SHP77 (cell line): Measurements from ENCODE around the gene CD163L1.
"Not testable (repeated sequence)": the region's sequence is repeated elsewhere in the genome, so short reads cannot be mapped to it uniquely, and the experiment has no call there.

ENCODE experiments used
- DNase-seq, 2 experiments: peaks; one replicate each; lab custom pipeline; 2025; lab: John Stamatoyannopoulos, UW

Gene CD163L1

DNA sequence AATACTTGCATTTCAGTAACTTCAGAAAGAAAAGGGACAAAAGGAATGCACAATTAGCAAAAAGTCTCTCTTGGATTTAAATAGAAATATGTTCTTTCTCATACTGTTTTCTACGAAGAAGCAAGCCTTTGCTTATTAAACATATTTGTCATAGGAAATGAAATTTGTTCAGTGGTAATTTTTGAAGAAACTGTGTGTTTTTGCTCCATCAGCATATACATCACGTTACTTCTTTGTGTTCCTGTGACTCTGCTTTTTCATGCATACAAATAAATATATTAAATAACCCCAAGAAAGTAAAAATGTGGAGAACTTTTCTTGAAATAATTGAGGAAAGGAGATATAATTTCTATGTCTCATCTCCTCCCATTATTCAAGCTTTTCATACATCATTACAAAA is 39.7 kb downstream of the CD163L1 start:
- DNase-seq = no peak

DNA sequence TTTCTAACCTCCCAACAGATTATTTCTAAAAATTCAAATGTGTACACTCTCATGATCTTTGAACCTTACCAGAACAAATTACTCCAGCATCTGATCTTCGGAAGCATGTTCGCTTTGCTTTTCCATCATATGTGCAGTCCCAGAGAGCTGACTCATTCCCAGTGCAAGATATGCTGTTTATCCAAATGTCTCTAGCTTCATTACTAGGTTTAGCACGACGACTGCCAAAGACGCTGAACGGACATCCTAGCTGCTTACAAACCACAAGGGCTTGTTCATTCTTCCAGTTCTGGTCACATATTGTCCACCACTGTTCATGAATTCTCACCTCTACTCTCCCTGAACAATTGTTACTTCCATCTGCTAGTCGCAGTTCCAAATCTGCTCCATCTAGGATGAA is 40.5 kb downstream of the CD163L1 start:
- DNase-seq = no peak

DNA sequence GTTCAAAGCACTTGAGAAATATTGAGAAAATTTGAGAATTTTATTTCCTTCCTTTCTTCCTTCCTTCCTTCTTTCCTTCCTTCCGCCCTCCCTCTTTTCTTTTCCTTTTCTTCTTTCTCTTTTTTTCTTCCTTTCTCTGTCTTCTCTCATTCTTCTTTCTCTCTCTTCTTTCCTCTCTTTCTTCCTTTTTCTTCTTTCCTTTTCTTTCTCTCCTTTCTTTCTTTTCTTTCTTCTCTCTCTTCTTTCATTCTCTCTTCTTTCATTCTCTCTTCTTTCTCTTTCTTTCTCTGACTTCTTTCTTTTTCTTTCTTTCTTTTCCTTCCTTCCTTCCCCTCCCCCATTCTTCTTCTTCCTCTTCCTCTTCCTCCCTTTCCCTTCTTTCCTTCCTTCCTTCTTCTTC is 44.9 kb downstream of the CD163L1 start:
- DNase-seq = no peak

DNA sequence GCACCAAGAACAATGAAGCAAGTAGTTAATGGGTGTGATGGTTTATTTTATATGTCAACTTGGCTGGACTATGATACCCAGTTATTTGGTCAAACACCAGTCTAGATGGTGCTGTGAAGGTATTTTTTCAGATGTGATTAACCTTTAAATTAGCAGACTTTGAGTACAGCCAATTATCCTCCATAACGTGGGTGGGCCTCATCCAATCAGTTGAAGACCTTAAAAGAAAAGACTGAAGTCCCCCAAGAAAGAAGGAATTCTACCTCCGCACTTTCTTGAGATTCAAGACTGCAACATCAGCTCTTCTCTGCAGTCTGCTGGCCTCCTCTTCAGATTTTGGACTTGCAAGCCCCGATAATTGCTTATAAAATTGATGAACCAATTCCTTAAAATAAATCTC is 47.5 kb downstream of the CD163L1 start:
- no peak for DNase-seq

DNA sequence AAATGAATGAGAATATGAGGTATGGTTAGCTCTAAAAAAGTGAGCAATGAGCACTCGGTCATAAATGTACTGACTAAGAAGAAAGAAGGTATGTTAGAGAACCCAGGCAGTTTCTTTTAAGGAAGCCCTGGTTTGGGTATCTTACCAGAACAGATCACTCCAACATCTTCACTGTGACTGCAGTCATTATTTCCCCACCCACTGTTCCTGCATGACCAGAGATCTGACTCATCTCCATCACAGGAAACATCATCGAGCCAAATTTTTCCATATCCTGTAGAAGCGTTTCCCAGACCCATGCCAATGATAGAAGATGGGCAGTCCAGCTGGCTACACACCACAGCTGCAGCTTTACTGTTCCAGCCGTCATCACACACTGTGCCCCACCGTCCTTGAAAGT is 48.0 kb downstream of the CD163L1 start:
- DNase-seq = no peak

DNA sequence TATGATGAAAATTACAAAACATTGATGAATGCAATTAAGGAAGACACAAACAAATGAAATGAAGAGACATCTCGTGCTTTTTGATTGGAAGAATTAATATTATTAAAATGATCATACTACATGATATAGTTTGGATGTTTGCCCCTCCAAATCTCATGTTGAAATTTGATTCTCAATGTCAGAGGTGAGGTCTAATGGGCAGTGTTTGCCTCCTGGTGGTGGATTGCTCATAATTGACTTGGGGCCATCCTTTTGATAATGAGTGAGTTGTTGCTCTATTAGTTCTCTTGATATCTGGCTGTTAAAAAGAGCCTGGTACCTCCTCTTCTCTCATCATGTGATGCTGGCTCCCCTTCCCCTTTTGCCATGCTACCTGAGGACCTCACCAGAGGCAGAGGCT is 56.7 kb downstream of the CD163L1 start:
- no peak for DNase-seq

DNA sequence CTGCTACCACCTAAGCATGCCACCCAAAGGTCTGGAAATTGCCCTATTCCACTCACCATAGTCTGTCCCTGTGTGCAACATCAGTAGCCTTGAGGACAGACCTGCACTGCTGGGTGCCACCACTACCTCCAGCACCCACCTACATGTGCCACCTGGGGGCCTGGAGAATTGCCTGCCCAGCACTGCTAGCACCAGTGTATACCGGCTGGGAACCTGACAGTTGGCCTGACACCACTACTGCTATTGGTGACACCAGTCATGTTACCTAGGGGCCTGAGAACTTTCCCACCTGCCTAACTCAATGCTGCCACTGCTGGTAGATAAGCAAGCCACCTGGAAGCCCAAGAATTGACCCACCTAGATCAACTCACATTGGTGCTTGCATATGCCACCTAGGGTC is 60.8 kb downstream of the CD163L1 start:
- no peak for DNase-seq

DNA sequence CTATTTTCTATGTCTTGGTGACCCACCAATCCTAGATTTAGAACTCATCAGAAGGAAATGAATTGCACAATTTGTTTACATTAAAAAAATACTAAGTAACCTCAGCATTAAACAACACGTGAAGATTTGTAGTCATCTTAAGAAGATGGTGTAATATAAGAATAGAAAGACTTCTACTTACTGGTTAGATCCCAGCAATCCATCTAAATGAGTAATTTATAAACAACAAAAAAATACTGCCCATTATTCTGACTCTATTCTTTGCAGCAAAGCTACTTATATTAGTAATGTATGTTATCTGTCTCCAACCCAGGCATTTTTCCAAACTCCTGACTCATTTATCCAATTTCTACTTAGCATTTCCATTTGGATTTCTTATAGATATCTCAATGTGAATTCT is 67.8 kb downstream of the CD163L1 start:
- no peak for DNase-seq

DNA sequence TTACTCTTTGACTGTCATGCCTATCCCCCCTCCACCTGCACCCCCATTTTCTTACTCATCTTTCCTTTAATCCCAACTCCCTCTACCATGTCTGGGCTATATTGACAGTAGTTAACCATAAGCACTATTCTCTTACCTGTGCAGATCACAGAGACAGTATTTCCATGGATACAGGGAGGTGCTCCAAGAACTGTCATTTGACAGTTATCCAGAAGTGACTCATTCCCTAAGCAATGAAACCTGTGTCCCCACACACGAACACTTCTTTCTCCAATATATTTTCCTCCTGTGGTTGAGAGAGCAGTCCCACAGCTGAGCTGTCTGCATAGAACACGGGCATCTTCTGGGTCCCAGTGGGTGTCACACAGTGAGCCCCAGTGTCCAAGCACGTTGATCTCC is 68.8 kb downstream of the CD163L1 start:
- DNase-seq = no peak

DNA sequence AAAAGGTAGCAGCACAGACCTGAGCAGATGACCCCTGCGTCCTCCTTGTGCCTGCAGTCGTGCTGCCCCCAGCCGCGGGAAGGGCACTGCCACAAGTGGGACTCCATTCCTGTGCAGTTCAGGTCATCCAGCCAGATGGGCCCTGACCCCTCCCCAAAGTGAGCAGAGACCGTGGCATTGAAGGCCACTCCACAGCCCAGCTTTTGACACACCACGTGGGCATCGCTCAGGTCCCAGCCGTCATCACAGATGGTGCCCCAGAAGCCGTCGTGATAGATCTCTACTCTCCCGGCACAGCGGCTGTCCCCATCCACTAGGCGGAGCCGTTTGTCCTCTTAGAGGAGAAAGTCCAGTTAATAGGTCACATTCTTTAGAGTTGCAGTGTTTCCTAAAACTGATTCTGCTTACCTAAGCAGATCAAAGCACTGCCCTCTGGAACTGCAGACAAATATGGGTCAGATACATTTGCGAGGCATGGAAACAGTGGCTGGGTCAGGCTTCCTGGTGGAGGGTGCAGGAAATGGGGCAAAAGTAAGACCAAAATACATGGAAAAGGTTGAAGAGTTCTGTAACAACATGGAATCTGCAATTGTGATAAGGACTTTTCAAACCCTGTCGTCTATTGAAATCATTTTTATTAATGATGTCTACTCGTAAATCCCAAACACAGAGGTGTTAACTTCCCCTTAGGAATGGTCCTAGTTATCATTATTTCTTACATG is 69.4 kb downstream of the CD163L1 start:
- peak; percentile 61 to 62 for DNase-seq

DNA sequence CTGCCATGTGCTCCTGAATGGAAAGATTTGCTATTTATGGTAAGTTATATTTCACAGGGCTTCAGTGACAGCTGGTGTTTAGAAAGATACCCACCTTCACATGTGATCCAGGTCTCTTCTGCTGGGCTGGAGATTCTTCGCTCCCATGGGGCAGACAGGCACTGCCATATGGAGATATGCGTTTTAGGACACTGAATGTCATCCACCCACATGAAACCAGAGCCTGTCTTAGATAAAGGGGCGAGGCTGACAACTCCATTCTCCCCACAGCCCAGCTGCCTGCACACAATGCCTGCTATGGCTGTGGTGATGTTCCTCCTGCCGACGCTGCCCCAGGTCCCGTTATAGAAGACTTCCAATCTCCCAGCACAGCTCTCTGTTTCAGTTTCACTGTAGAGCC is 70.7 kb downstream of the CD163L1 start:
- DNase-seq = peak in 1 of 2 experiments; percentile 13

DNA sequence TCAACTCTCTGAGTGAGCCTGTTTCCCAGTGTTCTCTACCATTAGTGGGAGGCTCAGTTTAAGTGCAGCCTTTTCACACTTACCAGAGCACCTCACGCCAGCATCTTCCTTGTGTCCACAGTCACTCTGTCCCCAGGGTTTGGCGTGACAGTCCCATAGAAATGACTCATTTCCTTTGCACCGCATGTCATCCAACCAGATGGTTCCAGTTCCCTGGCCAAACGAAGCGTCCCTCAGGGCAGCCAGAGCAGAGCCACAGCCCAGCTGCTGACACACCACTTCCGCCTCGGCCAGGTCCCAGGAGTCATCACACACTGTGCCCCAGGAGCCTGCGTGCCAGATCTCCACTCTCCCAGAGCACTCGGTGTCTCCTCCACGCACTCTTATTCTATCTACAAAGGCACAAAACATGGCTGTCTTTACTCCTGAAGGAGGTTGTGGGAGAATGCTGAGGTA is 74.7 kb downstream of the CD163L1 start:
- peak; percentile 59 to 84 for DNase-seq

DNA sequence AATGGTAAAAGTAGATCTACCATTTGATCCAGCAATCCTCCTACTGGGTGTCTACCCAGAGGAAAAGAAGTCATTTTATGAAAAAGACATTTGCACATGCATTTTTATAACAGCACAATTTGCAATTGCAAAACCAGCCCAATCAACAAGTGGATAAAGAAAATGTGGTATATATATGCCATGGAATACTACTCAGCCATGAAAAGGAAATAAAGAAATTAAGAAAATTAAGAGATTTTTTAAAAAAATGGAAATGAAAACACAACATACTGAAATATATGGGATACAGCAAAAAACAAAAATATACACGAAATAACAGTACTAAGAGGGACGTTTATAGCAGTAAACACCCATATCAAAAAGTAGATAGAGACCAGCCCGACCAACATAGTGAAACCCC is 81.2 kb downstream of the CD163L1 start:
- no peak for DNase-seq

DNA sequence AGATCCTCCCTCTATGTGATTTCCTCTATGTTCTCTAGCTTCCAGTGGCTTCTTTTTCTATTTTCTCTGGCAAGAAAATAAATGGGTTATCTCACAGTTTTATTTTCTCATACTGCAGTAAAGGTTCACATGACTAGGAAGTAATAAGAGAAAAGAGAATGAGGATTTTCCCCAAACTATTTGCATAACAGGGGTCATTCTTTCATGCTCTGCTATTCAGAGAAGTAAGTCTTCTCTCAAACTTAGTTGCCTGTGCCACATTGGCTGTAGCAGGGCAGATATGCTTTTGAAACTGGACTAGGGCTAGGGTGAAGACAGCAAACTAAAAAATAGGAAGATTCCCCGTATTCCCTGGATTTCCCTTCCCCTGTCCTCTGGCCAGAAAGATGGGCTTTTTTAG is 82.7 kb downstream of the CD163L1 start:
- DNase-seq = no peak

DNA sequence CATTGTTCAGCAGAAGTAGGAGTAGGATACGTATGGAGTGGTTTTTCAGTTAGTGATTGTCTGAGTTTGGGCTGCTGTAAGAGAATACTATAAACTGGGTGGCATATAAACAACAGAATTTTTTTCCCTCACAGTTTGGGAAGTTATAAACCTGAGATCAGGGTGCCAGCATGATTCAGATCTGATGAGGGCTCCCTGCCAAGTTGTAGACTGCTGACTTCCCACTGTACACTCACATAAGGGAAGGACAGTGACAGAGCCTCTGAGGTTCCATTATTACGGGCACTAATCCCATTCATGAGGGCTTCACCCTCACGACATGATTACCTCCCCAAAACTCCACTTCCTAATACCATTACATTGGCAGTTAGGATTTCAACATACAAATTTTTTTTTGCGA is 89.4 kb downstream of the CD163L1 start:
- DNase-seq = no peak

DNA sequence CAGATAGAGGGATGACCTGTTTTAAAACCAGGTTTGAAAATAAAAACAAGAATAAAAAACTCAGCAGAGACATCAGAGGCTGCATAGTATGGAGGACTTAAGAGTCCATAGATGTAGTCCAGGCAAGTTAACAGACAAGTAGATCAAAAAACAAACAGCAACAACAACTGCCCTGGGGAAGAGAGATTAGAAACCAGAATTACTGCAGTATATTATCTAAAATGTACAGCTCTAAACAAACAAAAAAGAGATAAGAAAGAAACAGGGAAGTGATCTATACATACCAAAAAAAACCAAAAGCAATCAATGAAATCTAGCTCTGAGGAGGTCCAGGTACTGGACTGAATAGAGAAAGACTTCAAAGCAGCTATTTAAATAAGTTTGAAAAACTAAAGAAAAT is 91.3 kb downstream of the CD163L1 start:
- no peak for DNase-seq

DNA sequence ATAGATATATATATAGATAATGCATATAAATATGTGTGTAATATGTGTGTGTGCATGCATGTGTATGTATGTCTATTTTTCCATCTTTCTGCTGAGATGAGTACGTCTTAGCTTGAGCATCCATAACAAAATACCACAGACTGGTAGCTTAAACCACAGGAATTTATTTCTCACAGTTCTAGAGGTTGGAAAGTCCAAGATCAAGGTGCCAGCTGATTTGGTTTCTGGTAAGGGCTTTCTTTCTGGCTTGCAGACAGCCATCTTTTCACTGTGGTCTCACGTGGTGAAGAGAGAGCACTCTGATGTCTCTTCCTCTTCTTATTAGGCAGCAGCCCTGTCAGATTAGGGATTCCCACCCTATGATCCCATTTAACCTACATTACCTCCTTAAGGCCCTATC is 92.8 kb downstream of the CD163L1 start:
- no peak for DNase-seq

DNA sequence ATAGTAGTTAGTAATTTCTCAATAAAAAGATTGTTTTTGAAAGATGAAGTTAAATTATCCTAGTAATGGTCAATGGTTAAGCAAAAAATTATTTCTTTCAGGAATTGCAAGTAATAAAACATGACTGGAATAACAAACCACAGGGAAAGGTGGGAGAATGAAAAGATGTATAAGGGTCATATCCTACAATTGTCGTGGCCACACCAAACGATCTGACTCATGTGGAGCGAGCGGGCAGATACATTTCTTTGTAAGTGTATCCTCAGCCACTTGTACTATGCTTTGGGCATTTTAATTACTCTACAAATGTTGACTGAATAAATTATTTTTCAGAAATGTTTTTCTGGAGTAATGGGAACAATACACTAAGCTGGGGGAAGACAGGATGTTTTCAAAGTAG is 94.5 kb downstream of the CD163L1 start:
- DNase-seq = no peak

DNA sequence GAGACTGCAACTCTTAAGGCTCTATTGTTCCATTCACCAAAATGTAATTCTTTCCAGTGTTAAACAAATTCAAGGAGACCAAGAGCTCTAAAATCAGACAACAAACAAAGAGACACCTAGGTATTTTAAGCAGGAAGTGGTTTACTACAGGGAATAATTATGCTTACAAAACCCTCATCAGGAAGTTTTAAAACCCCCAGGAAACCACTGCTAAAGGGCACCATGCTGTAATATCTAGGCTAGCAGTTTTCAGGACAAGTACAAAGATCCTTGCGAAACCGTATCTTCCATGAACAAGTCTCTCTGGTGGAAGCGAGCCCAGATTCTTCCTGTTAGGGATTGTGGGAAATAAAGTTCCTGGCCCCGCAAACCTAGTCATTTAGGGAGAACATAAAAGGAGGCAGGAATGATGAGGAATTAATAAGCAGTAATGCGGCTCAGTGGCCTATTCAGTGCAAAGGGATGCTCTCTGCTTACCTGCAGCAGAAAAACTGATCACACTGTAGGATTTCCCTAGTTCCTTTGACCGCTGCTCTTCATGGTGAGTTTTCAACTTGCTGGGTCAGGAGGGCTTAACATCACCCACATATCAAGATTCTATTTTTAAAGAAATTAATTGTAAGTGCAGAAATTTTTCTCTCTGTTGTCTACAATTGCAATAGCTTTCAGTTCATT is 97.3 kb downstream of the CD163L1 start:
- no peak for DNase-seq

DNA sequence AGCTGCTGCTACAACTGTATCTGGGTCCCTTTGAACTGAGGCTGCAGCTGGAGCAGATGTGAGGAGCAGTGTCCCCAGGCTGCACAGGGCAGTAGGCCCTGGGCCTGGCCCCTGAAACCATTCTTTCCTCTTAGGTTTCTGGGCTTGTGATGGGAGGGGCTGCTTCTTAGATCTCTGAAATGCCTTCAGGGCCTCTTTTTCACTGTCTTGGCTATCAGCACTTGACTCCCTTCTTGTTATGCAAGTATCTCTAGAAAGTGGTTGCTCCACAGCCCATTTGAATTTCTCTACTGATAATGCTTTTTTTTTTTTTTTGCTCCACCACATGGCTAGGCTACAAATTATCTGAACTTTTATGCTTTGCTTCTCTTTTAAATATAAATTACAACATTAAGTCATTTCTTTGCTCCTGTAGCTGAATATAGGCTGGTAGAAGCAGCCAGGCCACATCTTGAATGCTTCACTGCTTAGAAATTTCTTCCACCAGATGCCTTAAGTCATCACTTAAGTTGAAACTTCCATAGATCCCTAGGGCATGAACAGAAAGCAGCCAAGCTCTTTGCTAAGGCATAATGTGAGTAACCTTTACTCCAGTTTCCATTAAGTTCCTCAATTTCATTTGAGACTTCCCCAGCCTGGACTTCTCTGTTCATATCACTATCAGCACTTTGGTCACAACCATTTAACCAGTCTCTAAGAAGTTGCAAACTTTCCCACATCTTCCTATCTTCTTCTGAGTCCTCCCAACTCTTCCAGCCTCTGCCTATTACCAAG is 98.9 kb downstream of the CD163L1 start:
- DNase-seq = no peak

DNA sequence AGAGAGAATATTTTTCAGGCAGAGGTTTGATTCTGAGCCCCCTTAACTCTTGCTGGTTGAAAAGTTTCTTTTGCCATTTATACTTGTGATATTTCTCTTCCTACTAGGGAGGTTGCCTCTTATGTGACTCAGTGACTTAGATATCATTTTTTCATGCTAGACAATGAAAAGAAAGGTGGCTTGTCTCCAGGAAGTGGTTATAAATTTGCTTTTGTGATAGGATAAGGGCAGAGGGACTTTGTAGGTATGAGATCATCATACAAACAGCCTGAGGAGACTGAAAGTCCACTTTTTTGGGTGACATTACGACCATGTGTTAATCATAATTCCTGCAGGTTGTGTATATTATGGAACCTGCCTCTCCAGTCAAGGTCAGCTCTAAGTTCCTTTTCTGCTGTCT is 104.3 kb downstream of the CD163L1 start:
- DNase-seq = no peak

DNA sequence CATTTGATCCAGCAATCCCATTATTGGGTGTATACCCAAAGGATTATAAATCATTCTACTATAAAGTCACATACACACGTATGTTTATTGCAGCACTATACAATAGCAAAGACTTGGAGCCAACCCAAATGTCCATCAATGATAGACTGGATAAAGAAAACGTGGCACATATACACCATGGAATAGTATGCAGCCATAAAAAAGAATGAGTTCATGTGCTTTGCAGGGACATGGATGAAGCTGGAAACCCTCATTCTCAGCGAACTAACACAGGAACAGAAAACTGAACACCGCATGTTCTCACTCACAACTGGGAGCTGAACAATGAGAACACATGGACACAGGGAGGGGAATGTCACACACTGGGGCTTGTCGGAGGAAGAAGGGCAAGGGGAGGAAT is 106.2 kb downstream of the CD163L1 start:
- not testable (repeated sequence) for DNase-seq

DNA sequence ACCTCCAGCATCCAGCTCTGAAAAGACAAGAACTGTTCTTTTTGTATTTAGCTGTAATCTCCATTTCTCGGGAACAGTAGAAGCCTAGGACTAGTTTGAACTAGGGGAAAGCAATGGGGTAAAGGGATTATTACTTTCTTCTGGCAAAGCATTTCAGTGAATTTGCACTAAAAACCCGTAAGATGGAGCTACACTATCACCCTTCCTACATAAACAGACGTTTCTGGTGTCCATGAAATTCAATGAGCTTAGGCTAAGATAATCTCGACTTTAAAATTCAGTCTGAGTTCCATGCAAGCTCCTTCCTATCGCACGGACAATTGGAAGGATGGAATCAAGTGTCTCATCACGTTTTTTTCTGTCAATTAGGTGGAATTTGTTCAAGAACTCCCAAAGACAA is 116.0 kb downstream of the CD163L1 start:
- no peak for DNase-seq
